Prostate gland (tissue), 2 donors: ENCODE measurements around the gene CHORDC1. TPM values are rescaled to one million over a fixed set of nuclear protein-coding genes. Genes with fewer than 3 reads are reported as not detected.

Experiments
- DNase-seq: peaks from one replicate; pipeline ENCODE4 v3.0.0-alpha.2; 2019; ENCODE audit warnings: low spot score
- H3K27ac ChIP-seq, 2 donors: fragments of 200-600 bp; sonication (generic); 2 replicates each; pipeline ENCODE4 v1.5.1; 2017 to 2019
- H3K27me3 ChIP-seq: fragments of 200-600 bp; sonication (generic); replicated peaks from 2 replicates; pipeline ENCODE4 v1.5.1; 2019; ENCODE audit not compliant: insufficient read depth
- H3K36me3 ChIP-seq, 2 donors: fragments of 200-600 bp; sonication (generic); 1 replicate in 1 of 2; 2 replicates in 1 of 2; pipeline versions ENCODE4 v1.5.1 to v1.8.1; 2017 to 2019
- H3K4me1 ChIP-seq: fragments of 200-600 bp; sonication (generic); replicated peaks from 2 replicates; pipeline ENCODE4 v1.5.1; 2019
- H3K4me3 ChIP-seq, 2 donors: fragments of 200-600 bp; sonication (generic); 2 replicates each; pipeline ENCODE4 v1.5.1; 2017 to 2019
- H3K9me3 ChIP-seq: fragments of 200-600 bp; sonication (generic); 2 replicates; pipeline ENCODE4 v1.5.1; 2017
- CTCF ChIP-seq, 4 experiments: fragments of 200-600 bp in 2 of 4; fragments of 450-650 bp in 2 of 4; sonication (generic) in 2 of 4; IDR thresholded peaks; 1 replicate in 3 of 4; 2 replicates in 1 of 4; pipeline ENCODE4 v1.5.1; 2016 to 2019; ENCODE audit warnings: antibody characterized with exemption in 4 of 4, mild to moderate bottlenecking in 2 of 4, moderate library complexity in 2 of 4
- POLR2A ChIP-seq: fragments of 450-650 bp; IDR thresholded peaks from one replicate; pipeline ENCODE4 v1.6.1; 2016; ENCODE audit warnings: antibody characterized with exemption, mild to moderate bottlenecking
- POLR2AphosphoS5 ChIP-seq: sonication (generic); formaldehyde crosslinking; IDR thresholded peaks from one replicate; pipeline ENCODE4 v1.6.1; 2017; ENCODE audit warnings: antibody characterized with exemption
- WGBS: methylation state at CpG from one replicate; pipeline ENCODE4 v1.1.5; 2018; 5-methylcytosine and 5-hydroxymethylcytosine counted together
- intact Hi-C: fragments of 100-400 bp; cut with DNase I; formaldehyde crosslinking; loops from one replicate; pipeline ENCODE4 v1.14.2; 2022
- total RNA-seq, 2 donors: library from RNA; depleted of rRNA; stranded (reverse); fragments of >200 nt; gene quantifications; one replicate each; pipeline ENCODE4 v1.1.0, GENCODE V29; 2016

The CHORDC1 gene
- total RNA-seq, 2 donors from 2014 or later = 32.0 to 45.8 TPM

GRCh38 chr11:90252053-90252452 is 29.2 kb upstream of the CHORDC1 start:
- Histone ChIP-seq H3K27me3 (no peaks in the 10 kb centered on the region), H3K4me3 (no peak overlapping the region), H3K9me3 (no peaks in the 10 kb centered on the region), H3K4me1 (no peaks in the 10 kb centered on the region), H3K27ac (no peak overlapping the region), H3K36me3 (no peaks in the 10 kb centered on the region)
- no peak for TF ChIP-seq POLR2A
- no peak for TF ChIP-seq CTCF (IDR thresholded peaks at IDR 0.05)
- TF ChIP-seq POLR2AphosphoS5 = no peak
- WGBS = 78% methylated on average over 3 of the region's 3 CpGs
- intact Hi-C loops = no loop called here
- DNase-seq = no peak

GRCh38 chr11:90251599-90251998 is 28.8 kb upstream of the CHORDC1 start:
- no peak overlapping the region for H3K4me3 ChIP-seq
- no peak for TF ChIP-seq CTCF (IDR thresholded peaks at IDR 0.05)
- TF ChIP-seq POLR2AphosphoS5 = no peak
- no peak for TF ChIP-seq POLR2A
- H3K9me3 ChIP-seq = no peaks in the 10 kb centered on the region
- DNase-seq = no peak
- H3K36me3 ChIP-seq = no peaks in the 10 kb centered on the region
- no peaks in the 10 kb centered on the region for H3K27me3 ChIP-seq
- no peaks in the 10 kb centered on the region for H3K4me1 ChIP-seq
- intact Hi-C loops = no loop called here
- no peak overlapping the region for H3K27ac ChIP-seq
- WGBS = 36% methylated on average over 2 of the region's 2 CpGs

- Histone ChIP-seq H3K4me1 (no peaks in the 10 kb centered on the region), H3K27me3 (no peaks in the 10 kb centered on the region), H3K36me3 (no peaks in the 10 kb centered on the region), H3K4me3 (no peak overlapping the region), H3K27ac (no peak overlapping the region), H3K9me3 (no peaks in the 10 kb centered on the region)
- no peak for DNase-seq
- intact Hi-C loops = no loop called here
- WGBS = 77% methylated on average over 8 of the region's 8 CpGs
- TF ChIP-seq POLR2A (no peak), CTCF (IDR thresholded peaks at IDR 0.05) (no peak), POLR2AphosphoS5 (no peak)
Measured at GRCh38 chr11:90250970-90251369, 28.1 kb upstream of the CHORDC1 start.

- intact Hi-C loops = no loop called here
- 92% methylated on average over 1 of the region's 1 CpG for WGBS
- DNase-seq = no peak
- no peaks in the 10 kb centered on the region for H3K27me3 ChIP-seq
- no peaks in the 10 kb centered on the region for H3K9me3 ChIP-seq
- no peaks in the 10 kb centered on the region for H3K36me3 ChIP-seq
- no peak overlapping the region for H3K4me3 ChIP-seq
- H3K27ac ChIP-seq = no peak overlapping the region
- TF ChIP-seq POLR2AphosphoS5 = no peak
- TF ChIP-seq POLR2A = no peak
- no peak for TF ChIP-seq CTCF (IDR thresholded peaks at IDR 0.05)
- H3K4me1 ChIP-seq = no peaks in the 10 kb centered on the region
Measured at GRCh38 chr11:90246468-90246867, 23.6 kb upstream of the CHORDC1 start.

- 75% methylated on average over 1 of the region's 1 CpG for WGBS
- H3K36me3 ChIP-seq = no peaks in the 10 kb centered on the region
- H3K4me3 ChIP-seq = no peak overlapping the region
- no peak for DNase-seq
- no peaks in the 10 kb centered on the region for H3K27me3 ChIP-seq
- TF ChIP-seq CTCF (IDR thresholded peaks at IDR 0.05) (no peak), POLR2A (no peak), POLR2AphosphoS5 (no peak)
- no peaks in the 10 kb centered on the region for H3K4me1 ChIP-seq
- H3K27ac ChIP-seq = no peak overlapping the region
- intact Hi-C loops = no loop called here
- no peaks in the 10 kb centered on the region for H3K9me3 ChIP-seq
Measured at GRCh38 chr11:90243534-90243933, 20.7 kb upstream of the CHORDC1 start.
